Measurements from ENCODE around the gene STK10.

The STK10 gene

GRCh38 chr5:172177176-172177575 is 10.8 kb downstream of the STK10 start:
- H3K36me3 ChIP-seq (ENCODE audit: control insufficient read depth, insufficient read depth, low read length) = no peaks in the 10 kb centered on the region
- no peaks in the 10 kb centered on the region for H3K27me3 ChIP-seq (ENCODE audit: control insufficient read depth, insufficient read depth, low read length)
- H3K4me1 ChIP-seq (ENCODE audit: control insufficient read depth, insufficient read depth, low read length) = peaks cover 17% of the 10 kb centered on the region
- H3K9ac ChIP-seq (ENCODE audit: low read depth, low read length) = no peak overlapping the region
- H3K9me3 ChIP-seq (ENCODE audit: control insufficient read depth, insufficient read depth, low read length) = no peaks in the 10 kb centered on the region
- no peak overlapping the region for H3K27ac ChIP-seq (ENCODE audit: low read depth, low read length)
- H3K4me3 ChIP-seq (ENCODE audit: low read depth, low read length) = no peak overlapping the region

- H3K27ac ChIP-seq (ENCODE audit: low read depth, low read length) = no peak overlapping the region
- no peak overlapping the region for H3K4me3 ChIP-seq (ENCODE audit: low read depth, low read length)
- H3K9ac ChIP-seq (ENCODE audit: low read depth, low read length) = no peak overlapping the region
- H3K27me3 ChIP-seq (ENCODE audit: control insufficient read depth, insufficient read depth, low read length) = no peaks in the 10 kb centered on the region
- no peaks in the 10 kb centered on the region for H3K36me3 ChIP-seq (ENCODE audit: control insufficient read depth, insufficient read depth, low read length)
- H3K4me1 ChIP-seq (ENCODE audit: control insufficient read depth, insufficient read depth, low read length) = peaks cover 21% of the 10 kb centered on the region
- H3K9me3 ChIP-seq (ENCODE audit: control insufficient read depth, insufficient read depth, low read length) = no peaks in the 10 kb centered on the region
Observed at GRCh38 chr5:172175263-172175719, 12.7 kb downstream of the STK10 start.

GRCh38 chr5:172173564-172174153 is 14.4 kb downstream of the STK10 start:
- no peak overlapping the region for H3K9ac ChIP-seq (ENCODE audit: low read depth, low read length)
- no peaks in the 10 kb centered on the region for H3K36me3 ChIP-seq (ENCODE audit: control insufficient read depth, insufficient read depth, low read length)
- no peak overlapping the region for H3K4me3 ChIP-seq (ENCODE audit: low read depth, low read length)
- no peak overlapping the region for H3K27ac ChIP-seq (ENCODE audit: low read depth, low read length)
- no peaks in the 10 kb centered on the region for H3K27me3 ChIP-seq (ENCODE audit: control insufficient read depth, insufficient read depth, low read length)
- peaks cover 13% of the 10 kb centered on the region for H3K4me1 ChIP-seq (ENCODE audit: control insufficient read depth, insufficient read depth, low read length)
- no peaks in the 10 kb centered on the region for H3K9me3 ChIP-seq (ENCODE audit: control insufficient read depth, insufficient read depth, low read length)

GRCh38 chr5:172172912-172173563 is 15.0 kb downstream of the STK10 start:
- Histone ChIP-seq H3K4me3 (ENCODE audit: low read depth, low read length) (no peak overlapping the region), H3K27ac (ENCODE audit: low read depth, low read length) (no peak overlapping the region)

GRCh38 chr5:172171118-172171517 is 16.9 kb downstream of the STK10 start:
- no peaks in the 10 kb centered on the region for H3K9me3 ChIP-seq (ENCODE audit: control insufficient read depth, insufficient read depth, low read length)
- H3K9ac ChIP-seq (ENCODE audit: low read depth, low read length) = no peak overlapping the region
- no peak overlapping the region for H3K27ac ChIP-seq (ENCODE audit: low read depth, low read length)
- no peaks in the 10 kb centered on the region for H3K36me3 ChIP-seq (ENCODE audit: control insufficient read depth, insufficient read depth, low read length)
- H3K27me3 ChIP-seq (ENCODE audit: control insufficient read depth, insufficient read depth, low read length) = no peaks in the 10 kb centered on the region
- no peak overlapping the region for H3K4me3 ChIP-seq (ENCODE audit: low read depth, low read length)
- H3K4me1 ChIP-seq (ENCODE audit: control insufficient read depth, insufficient read depth, low read length) = peaks cover 8% of the 10 kb centered on the region

More at GRCh38 chr5:172172912-172173563, 15.0 kb downstream of the STK10 start:
- no peaks in the 10 kb centered on the region for H3K36me3 ChIP-seq (ENCODE audit: control insufficient read depth, insufficient read depth, low read length)
- no peak overlapping the region for H3K9ac ChIP-seq (ENCODE audit: low read depth, low read length)
- no peaks in the 10 kb centered on the region for H3K27me3 ChIP-seq (ENCODE audit: control insufficient read depth, insufficient read depth, low read length)
- peaks cover 8% of the 10 kb centered on the region for H3K4me1 ChIP-seq (ENCODE audit: control insufficient read depth, insufficient read depth, low read length)
- H3K9me3 ChIP-seq (ENCODE audit: control insufficient read depth, insufficient read depth, low read length) = no peaks in the 10 kb centered on the region

GRCh38 chr5:172170251-172170701 is 17.7 kb downstream of the STK10 start:
- Histone ChIP-seq H3K27ac (ENCODE audit: low read depth, low read length) (no peak overlapping the region), H3K4me1 (ENCODE audit: control insufficient read depth, insufficient read depth, low read length) (peaks cover 8% of the 10 kb centered on the region), H3K9ac (ENCODE audit: low read depth, low read length) (no peak overlapping the region), H3K36me3 (ENCODE audit: control insufficient read depth, insufficient read depth, low read length) (no peaks in the 10 kb centered on the region), H3K4me3 (ENCODE audit: low read depth, low read length) (no peak overlapping the region), H3K9me3 (ENCODE audit: control insufficient read depth, insufficient read depth, low read length) (no peaks in the 10 kb centered on the region), H3K27me3 (ENCODE audit: control insufficient read depth, insufficient read depth, low read length) (no peaks in the 10 kb centered on the region)

- Histone ChIP-seq H3K27me3 (ENCODE audit: control insufficient read depth, insufficient read depth, low read length) (no peaks in the 10 kb centered on the region), H3K4me3 (ENCODE audit: low read depth, low read length) (no peak overlapping the region), H3K27ac (ENCODE audit: low read depth, low read length) (no peak overlapping the region), H3K9me3 (ENCODE audit: control insufficient read depth, insufficient read depth, low read length) (no peaks in the 10 kb centered on the region), H3K36me3 (ENCODE audit: control insufficient read depth, insufficient read depth, low read length) (no peaks in the 10 kb centered on the region), H3K4me1 (ENCODE audit: control insufficient read depth, insufficient read depth, low read length) (0 out of 2 replicates have a peak, but pooled peaks cover 5% of the 10 kb centered on the region), H3K9ac (ENCODE audit: low read depth, low read length) (no peak overlapping the region)
Observed at GRCh38 chr5:172169216-172169615, 18.8 kb downstream of the STK10 start.

- no peaks in the 10 kb centered on the region for H3K27me3 ChIP-seq (ENCODE audit: control insufficient read depth, insufficient read depth, low read length)
- H3K9me3 ChIP-seq (ENCODE audit: control insufficient read depth, insufficient read depth, low read length) = no peaks in the 10 kb centered on the region
- H3K36me3 ChIP-seq (ENCODE audit: control insufficient read depth, insufficient read depth, low read length) = no peaks in the 10 kb centered on the region
- H3K4me1 ChIP-seq (ENCODE audit: control insufficient read depth, insufficient read depth, low read length) = 0 out of 2 replicates have a peak, but pooled peaks cover 3% of the 10 kb centered on the region
- no peak overlapping the region for H3K27ac ChIP-seq (ENCODE audit: low read depth, low read length)
- no peak overlapping the region for H3K9ac ChIP-seq (ENCODE audit: low read depth, low read length)
- no peak overlapping the region for H3K4me3 ChIP-seq (ENCODE audit: low read depth, low read length)
Observed at GRCh38 chr5:172168311-172168710, 19.7 kb downstream of the STK10 start.

- Histone ChIP-seq H3K36me3 (ENCODE audit: control insufficient read depth, insufficient read depth, low read length) (no peaks in the 10 kb centered on the region), H3K27me3 (ENCODE audit: control insufficient read depth, insufficient read depth, low read length) (no peaks in the 10 kb centered on the region), H3K27ac (ENCODE audit: low read depth, low read length) (no peak overlapping the region), H3K9me3 (ENCODE audit: control insufficient read depth, insufficient read depth, low read length) (no peaks in the 10 kb centered on the region), H3K4me3 (ENCODE audit: low read depth, low read length) (no peak overlapping the region), H3K4me1 (ENCODE audit: control insufficient read depth, insufficient read depth, low read length) (0 out of 2 replicates have a peak, but pooled peaks cover 3% of the 10 kb centered on the region), H3K9ac (ENCODE audit: low read depth, low read length) (no peak overlapping the region)
Observed at GRCh38 chr5:172167895-172168294, 20.1 kb downstream of the STK10 start.

GRCh38 chr5:172166030-172166826 is 21.8 kb downstream of the STK10 start:
- Histone ChIP-seq H3K27me3 (ENCODE audit: control insufficient read depth, insufficient read depth, low read length) (no peaks in the 10 kb centered on the region), H3K9me3 (ENCODE audit: control insufficient read depth, insufficient read depth, low read length) (no peaks in the 10 kb centered on the region), H3K4me1 (ENCODE audit: control insufficient read depth, insufficient read depth, low read length) (0 out of 2 replicates have a peak, but pooled peaks cover 3% of the 10 kb centered on the region), H3K4me3 (ENCODE audit: low read depth, low read length) (no peak overlapping the region), H3K27ac (ENCODE audit: low read depth, low read length) (no peak overlapping the region), H3K36me3 (ENCODE audit: control insufficient read depth, insufficient read depth, low read length) (no peaks in the 10 kb centered on the region), H3K9ac (ENCODE audit: low read depth, low read length) (no peak overlapping the region)

GRCh38 chr5:172165465-172165864 is 22.6 kb downstream of the STK10 start:
- H3K27ac ChIP-seq (ENCODE audit: low read depth, low read length) = no peak overlapping the region

More at GRCh38 chr5:172165465-172165864, 22.6 kb downstream of the STK10 start:
- no peak overlapping the region for H3K4me3 ChIP-seq (ENCODE audit: low read depth, low read length)
- no peaks in the 10 kb centered on the region for H3K4me1 ChIP-seq (ENCODE audit: control insufficient read depth, insufficient read depth, low read length)
- H3K9ac ChIP-seq (ENCODE audit: low read depth, low read length) = no peak overlapping the region
- H3K36me3 ChIP-seq (ENCODE audit: control insufficient read depth, insufficient read depth, low read length) = no peaks in the 10 kb centered on the region
- no peaks in the 10 kb centered on the region for H3K27me3 ChIP-seq (ENCODE audit: control insufficient read depth, insufficient read depth, low read length)
- no peaks in the 10 kb centered on the region for H3K9me3 ChIP-seq (ENCODE audit: control insufficient read depth, insufficient read depth, low read length)

Measured in HUES48 (cell line).